ENCODE results near the gene DCAF11. TPM values are rescaled to one million over a fixed set of nuclear protein-coding genes. Genes with fewer than 3 reads are reported as not detected.

DCAF11 gene
- total RNA-seq, 1 donor from 2014 or later: 54.1 TPM

GRCh38 chr14:24167469-24168114 lies 53.0 kb downstream of the DCAF11 start:
- H3K4me1 Mint-ChIP-seq (ENCODE audit: low read depth, unreplicated experiment): peaks cover 2% of the 10 kb centered on the region
- peaks cover 1% of the 10 kb centered on the region for H3K27me3 Mint-ChIP-seq (ENCODE audit: unreplicated experiment)
- no peak for TF ChIP-seq CTCF (IDR thresholded peaks at IDR 0.05; ENCODE audit: partially characterized antibody, unreplicated experiment)
- H3K4me3 Mint-ChIP-seq (ENCODE audit: unreplicated experiment): no peak overlapping the region
- H3K9me3 Mint-ChIP-seq (ENCODE audit: unreplicated experiment): peaks cover 5% of the 10 kb centered on the region
- H3K36me3 Mint-ChIP-seq (ENCODE audit: unreplicated experiment): peaks cover 4% of the 10 kb centered on the region
- DNase-seq: no peak
- no peak overlapping the region for H3K27ac Mint-ChIP-seq (ENCODE audit: unreplicated experiment)

- Mint-ChIP-seq H3K4me1 (ENCODE audit: low read depth, unreplicated experiment) (peaks cover 4% of the 10 kb centered on the region), H3K27me3 (ENCODE audit: unreplicated experiment) (peaks cover 3% of the 10 kb centered on the region), H3K4me3 (ENCODE audit: unreplicated experiment) (peak within 1 kb of the TSS; percentile 94), H3K27ac (ENCODE audit: unreplicated experiment) (peak within 1 kb of the TSS; percentile 93), H3K9me3 (ENCODE audit: unreplicated experiment) (peaks cover 5% of the 10 kb centered on the region), H3K36me3 (ENCODE audit: unreplicated experiment) (no peaks in the 10 kb centered on the region)
- peak; percentile 97 for DNase-seq
- no peak for TF ChIP-seq CTCF (IDR thresholded peaks at IDR 0.05; ENCODE audit: partially characterized antibody, unreplicated experiment)
These were observed 57.1 kb downstream of the DCAF11 start, which contains the start of gene REC8 for GRCh38 chr14:24171422-24172260. Gene REC8 (plus strand): TSS chr14:24172080. CDS start chr14:24172553, 473 bp downstream.

- Mint-ChIP-seq H3K4me3 (ENCODE audit: unreplicated experiment) (peak overlapping the region; percentile 94), H3K9me3 (ENCODE audit: unreplicated experiment) (peaks cover 3% of the 10 kb centered on the region), H3K4me1 (ENCODE audit: low read depth, unreplicated experiment) (peaks cover 4% of the 10 kb centered on the region), H3K36me3 (ENCODE audit: unreplicated experiment) (no peaks in the 10 kb centered on the region), H3K27me3 (ENCODE audit: unreplicated experiment) (peaks cover 3% of the 10 kb centered on the region), H3K27ac (ENCODE audit: unreplicated experiment) (peak overlapping the region; percentile 88)
- DNase-seq: peak; percentile 36
- TF ChIP-seq CTCF (IDR thresholded peaks at IDR 0.05; ENCODE audit: partially characterized antibody, unreplicated experiment): no peak
These were observed 57.8 kb downstream of the DCAF11 start for GRCh38 chr14:24172261-24172860.

GRCh38 chr14:24172871-24173281 lies 58.3 kb downstream of the DCAF11 start:
- peaks cover 3% of the 10 kb centered on the region for H3K9me3 Mint-ChIP-seq (ENCODE audit: unreplicated experiment)
- peak overlapping the region; percentile 59 for H3K27ac Mint-ChIP-seq (ENCODE audit: unreplicated experiment)
- peaks cover 4% of the 10 kb centered on the region for H3K4me1 Mint-ChIP-seq (ENCODE audit: low read depth, unreplicated experiment)
- no peaks in the 10 kb centered on the region for H3K36me3 Mint-ChIP-seq (ENCODE audit: unreplicated experiment)
- no peak for TF ChIP-seq CTCF (IDR thresholded peaks at IDR 0.05; ENCODE audit: partially characterized antibody, unreplicated experiment)
- peak overlapping the region; percentile 94 for H3K4me3 Mint-ChIP-seq (ENCODE audit: unreplicated experiment)
- no peak for DNase-seq
- peaks cover 3% of the 10 kb centered on the region for H3K27me3 Mint-ChIP-seq (ENCODE audit: unreplicated experiment)

Small RNA genes lying within 50 kb of the gene (microRNA-seq; reads per million reads assigned to microRNA genes)
- not detected for gene MIR7703 (ENCODE audit: unreplicated experiment)

Other genes with a start within 250 kb of the DCAF11 start
- gene DHRS4, start 161.0 kb upstream of the DCAF11 start, total RNA-seq (ENCODE audit: unreplicated experiment): 6.1 TPM
- gene DHRS4L2, start 125.8 kb upstream of the DCAF11 start, total RNA-seq (ENCODE audit: unreplicated experiment): 10.4 TPM
- 108 TPM for gene CARMIL3, start 62.8 kb upstream of the DCAF11 start, total RNA-seq (ENCODE audit: unreplicated experiment)
- 0.44 TPM for gene CPNE6, start 43.2 kb upstream of the DCAF11 start, total RNA-seq (ENCODE audit: unreplicated experiment)
- 99.9 TPM for gene PCK2, start 20.5 kb upstream of the DCAF11 start, total RNA-seq (ENCODE audit: unreplicated experiment)
- 3.7 TPM for gene NRL, start 172 bp downstream of the DCAF11 start, total RNA-seq (ENCODE audit: unreplicated experiment)
- 0.66 TPM for gene FITM1, start 15.9 kb downstream of the DCAF11 start, total RNA-seq (ENCODE audit: unreplicated experiment)
- gene PSME1, start 21.4 kb downstream of the DCAF11 start, total RNA-seq (ENCODE audit: unreplicated experiment): 35.7 TPM
- gene EMC9, start 26.8 kb downstream of the DCAF11 start, total RNA-seq (ENCODE audit: unreplicated experiment): 18.1 TPM
- 58.9 TPM for gene PSME2, start 31.8 kb downstream of the DCAF11 start, total RNA-seq (ENCODE audit: unreplicated experiment)
- 88.2 TPM for gene RNF31, start 32.7 kb downstream of the DCAF11 start, total RNA-seq (ENCODE audit: unreplicated experiment)
- 31.0 TPM for gene IRF9, start 46.5 kb downstream of the DCAF11 start, total RNA-seq (ENCODE audit: unreplicated experiment)
- 136 TPM for gene REC8, start 57.3 kb downstream of the DCAF11 start, total RNA-seq (ENCODE audit: unreplicated experiment)
- 25.5 TPM for gene IPO4, start 74.0 kb downstream of the DCAF11 start, total RNA-seq (ENCODE audit: unreplicated experiment)
- gene TM9SF1, start 80.7 kb downstream of the DCAF11 start, total RNA-seq (ENCODE audit: unreplicated experiment): 35.0 TPM
- not detected for gene TSSK4, start 90.9 kb downstream of the DCAF11 start, total RNA-seq (ENCODE audit: unreplicated experiment)
- gene CHMP4A, start 98.7 kb downstream of the DCAF11 start, total RNA-seq (ENCODE audit: unreplicated experiment): 32.4 TPM
- gene MDP1, start 101.3 kb downstream of the DCAF11 start, total RNA-seq (ENCODE audit: unreplicated experiment): 25.5 TPM
- gene NEDD8, start 117.6 kb downstream of the DCAF11 start, total RNA-seq (ENCODE audit: unreplicated experiment): 169 TPM
- 55.8 TPM for gene GMPR2, start 118.2 kb downstream of the DCAF11 start, total RNA-seq (ENCODE audit: unreplicated experiment)
- 67.0 TPM for gene TINF2, start 127.8 kb downstream of the DCAF11 start, total RNA-seq (ENCODE audit: unreplicated experiment)
- 4.2 TPM for gene TGM1, start 148.4 kb downstream of the DCAF11 start, total RNA-seq (ENCODE audit: unreplicated experiment)
- 30.3 TPM for gene RABGGTA, start 156.8 kb downstream of the DCAF11 start, total RNA-seq (ENCODE audit: unreplicated experiment)
- 25.1 TPM for gene DHRS1, start 185.0 kb downstream of the DCAF11 start, total RNA-seq (ENCODE audit: unreplicated experiment)
- gene NOP9, start 185.1 kb downstream of the DCAF11 start, total RNA-seq (ENCODE audit: unreplicated experiment): 29.2 TPM
- 1.8 TPM for gene CIDEB, start 193.2 kb downstream of the DCAF11 start, total RNA-seq (ENCODE audit: unreplicated experiment)
- 8.9 TPM for gene LTB4R2, start 195.4 kb downstream of the DCAF11 start, total RNA-seq (ENCODE audit: unreplicated experiment)
- 7.1 TPM for gene LTB4R, start 196.7 kb downstream of the DCAF11 start, total RNA-seq (ENCODE audit: unreplicated experiment)
- not detected for gene ADCY4, start 220.3 kb downstream of the DCAF11 start, total RNA-seq (ENCODE audit: unreplicated experiment)
- gene RIPK3, start 225.2 kb downstream of the DCAF11 start, total RNA-seq (ENCODE audit: unreplicated experiment): not detected